ENCODE measurements around the gene MLLT6. TPM values are rescaled to one million over a fixed set of nuclear protein-coding genes. Genes with fewer than 3 reads are reported as not detected.

Gene MLLT6
- total RNA-seq, 2 experiments from 2014 or later = 145 to 148 TPM

DNA sequence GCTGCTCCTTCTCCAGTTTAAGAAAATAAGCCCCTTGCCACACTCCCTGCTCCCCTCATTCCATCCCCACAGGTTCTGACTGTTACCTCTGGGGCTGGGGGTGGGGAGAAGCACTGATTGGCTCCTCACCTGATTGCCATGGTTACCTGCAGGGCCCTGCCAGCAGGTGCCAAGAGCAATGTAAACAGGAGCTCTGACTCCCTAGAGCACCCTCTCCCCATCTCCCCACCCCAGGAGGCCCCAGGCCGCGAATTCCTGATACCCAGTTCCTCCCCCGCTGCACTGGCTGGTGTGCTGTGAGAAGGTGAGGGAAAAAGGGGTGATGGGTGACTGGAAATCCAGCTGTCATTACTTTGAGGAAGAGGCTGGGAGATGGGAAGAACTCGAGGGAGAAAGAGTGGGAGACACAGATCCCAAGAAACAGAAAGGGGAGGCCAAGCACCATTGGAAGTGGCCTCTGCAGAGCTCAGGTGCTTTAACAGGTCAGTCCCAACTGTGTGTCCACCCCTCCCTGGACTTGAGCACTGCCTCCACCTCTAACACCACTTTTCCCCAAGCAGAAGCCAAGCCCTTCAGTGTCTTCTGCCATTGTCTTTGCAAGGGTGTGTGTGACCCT lies 38.6 kb downstream of the MLLT6 start:
- Mint-ChIP-seq H3K27me3 (peaks cover 26% of the 10 kb centered on the region), H3K4me1 (ENCODE audit: low read depth) (peaks cover 15% of the 10 kb centered on the region), H3K36me3 (ENCODE audit: low read depth) (no peaks in the 10 kb centered on the region), H3K27ac (no peak overlapping the region), H3K9me3 (no peaks in the 10 kb centered on the region), H3K4me3 (no peak overlapping the region)
- ATAC-seq (no peak), DNase-seq (no peak)
- ChIA-PET POLR2A (interaction anchor here (1.3 to 2.3 kb wide), 5 partner anchors 9 to 39 kb away, joined by 4 to 9 read pairs (median 4); partner anchors contain the start of genes MLLT6 and PSMB3), CTCF (interaction anchor here (5.3 kb wide), 1 partner anchor 8 kb away, joined by 42 read pairs; no protein-coding TSS in a partner anchor)
- intact Hi-C loops (cut with micrococcal nuclease) = no loop called here
- TF ChIP-seq, protein P1, sequence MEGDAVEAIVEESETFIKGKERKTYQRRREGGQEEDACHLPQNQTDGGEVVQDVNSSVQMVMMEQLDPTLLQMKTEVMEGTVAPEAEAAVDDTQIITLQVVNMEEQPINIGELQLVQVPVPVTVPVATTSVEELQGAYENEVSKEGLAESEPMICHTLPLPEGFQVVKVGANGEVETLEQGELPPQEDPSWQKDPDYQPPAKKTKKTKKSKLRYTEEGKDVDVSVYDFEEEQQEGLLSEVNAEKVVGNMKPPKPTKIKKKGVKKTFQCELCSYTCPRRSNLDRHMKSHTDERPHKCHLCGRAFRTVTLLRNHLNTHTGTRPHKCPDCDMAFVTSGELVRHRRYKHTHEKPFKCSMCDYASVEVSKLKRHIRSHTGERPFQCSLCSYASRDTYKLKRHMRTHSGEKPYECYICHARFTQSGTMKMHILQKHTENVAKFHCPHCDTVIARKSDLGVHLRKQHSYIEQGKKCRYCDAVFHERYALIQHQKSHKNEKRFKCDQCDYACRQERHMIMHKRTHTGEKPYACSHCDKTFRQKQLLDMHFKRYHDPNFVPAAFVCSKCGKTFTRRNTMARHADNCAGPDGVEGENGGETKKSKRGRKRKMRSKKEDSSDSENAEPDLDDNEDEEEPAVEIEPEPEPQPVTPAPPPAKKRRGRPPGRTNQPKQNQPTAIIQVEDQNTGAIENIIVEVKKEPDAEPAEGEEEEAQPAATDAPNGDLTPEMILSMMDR (IDR thresholded peaks at IDR 0.05) = no peak

DNA sequence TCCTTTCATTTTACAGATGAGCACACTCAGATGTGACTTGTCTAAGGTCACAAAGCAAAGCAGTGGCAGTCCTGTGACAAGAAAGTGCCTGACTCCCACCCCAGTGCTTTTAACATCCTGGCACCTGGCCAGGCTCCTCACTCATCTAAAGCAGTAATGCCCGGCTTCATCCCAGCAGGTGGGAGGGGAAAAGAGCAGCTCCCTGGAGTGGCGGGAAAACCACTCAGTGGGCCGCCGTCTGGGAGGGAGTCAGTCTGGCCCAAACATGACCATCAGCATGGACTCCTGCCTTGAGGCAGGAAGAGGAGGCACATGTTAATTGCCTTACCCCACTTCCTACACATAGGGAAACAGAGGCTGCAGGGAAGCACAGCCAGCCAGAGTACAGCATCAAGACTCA lies 40.5 kb downstream of the MLLT6 start:
- no peak overlapping the region for H3K4me3 Mint-ChIP-seq
- intact Hi-C loops (cut with micrococcal nuclease) = no loop called here

DNA sequence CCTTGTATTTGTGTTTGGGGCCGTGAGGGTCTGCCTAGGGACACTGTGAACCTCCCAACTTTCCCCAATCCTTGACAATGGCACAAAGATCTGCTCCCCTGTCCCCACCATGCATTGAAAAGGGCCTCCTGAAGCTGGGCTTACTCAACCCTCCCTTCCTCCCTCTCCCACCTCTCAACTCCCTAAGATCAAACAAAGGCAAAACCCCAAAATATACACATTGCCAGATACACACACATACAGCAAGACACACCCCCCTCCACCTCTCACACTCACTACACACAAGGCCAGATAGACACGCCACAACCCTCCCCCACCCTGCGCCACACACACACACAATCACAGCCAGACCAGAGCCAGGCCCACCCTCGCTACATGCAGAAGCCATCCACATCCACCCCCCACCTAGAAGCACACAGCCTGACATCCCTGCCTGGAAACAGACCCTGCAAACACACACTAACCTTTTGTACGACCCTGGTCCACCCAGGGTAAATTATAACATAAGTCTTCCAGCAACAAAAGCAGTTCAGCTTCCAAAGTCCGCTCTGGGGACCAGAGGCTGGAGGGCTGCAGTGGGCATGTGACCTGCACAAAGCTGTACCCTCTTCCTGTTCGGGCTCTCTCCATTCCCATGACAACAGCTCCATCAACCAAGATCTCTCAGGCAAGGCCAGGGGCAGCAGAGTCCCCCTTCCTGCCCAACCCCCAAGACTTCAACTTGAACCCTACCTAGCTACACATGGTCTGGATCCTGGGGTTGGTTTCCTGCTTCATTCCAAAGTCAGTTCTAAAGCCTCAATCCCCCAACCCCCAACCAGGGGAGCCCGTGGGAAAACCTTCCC lies 41.2 kb downstream of the MLLT6 start:
- ChIA-PET POLR2A (interaction anchor here (0.8 to 1.9 kb wide), 6 partner anchors 15 to 45 kb away, joined by 3 to 8 read pairs (median 4); partner anchors contain the start of genes CISD3 and MLLT6), CTCF (interaction anchor here (0.9 to 5.3 kb wide), 5 partner anchors 11 to 188 kb away, joined by 3 to 42 read pairs (median 4); no protein-coding TSS in a partner anchor)
- intact Hi-C loops (cut with micrococcal nuclease) = no loop called here
- H3K36me3 Mint-ChIP-seq (ENCODE audit: low read depth) = no peaks in the 10 kb centered on the region
- H3K4me3 Mint-ChIP-seq = peak overlapping the region; percentile 41
- ATAC-seq (no peak), DNase-seq (no peak)
- H3K27me3 Mint-ChIP-seq = peaks cover 46% of the 10 kb centered on the region
- peaks cover 31% of the 10 kb centered on the region for H3K4me1 Mint-ChIP-seq (ENCODE audit: low read depth)
- H3K27ac Mint-ChIP-seq = no peak overlapping the region
- TF ChIP-seq, protein P1 (IDR thresholded peaks at IDR 0.05) = no peak
- H3K9me3 Mint-ChIP-seq = no peaks in the 10 kb centered on the region

More for the DNA sequence above, 40.5 kb downstream of the MLLT6 start:
- ATAC-seq (no peak), DNase-seq (no peak)
- ChIA-PET CTCF (interaction anchor here (1.8 to 5.3 kb wide), 3 partner anchors 10 to 69 kb away, joined by 4 to 42 read pairs (median 10); no protein-coding TSS in a partner anchor), POLR2A (interaction anchor here (0.9 to 1.9 kb wide), 3 partner anchors 15 to 41 kb away, joined by 4 to 8 read pairs (median 4); partner anchors contain the start of genes CISD3 and MLLT6)
- no peak overlapping the region for H3K27ac Mint-ChIP-seq
- H3K36me3 Mint-ChIP-seq (ENCODE audit: low read depth) = no peaks in the 10 kb centered on the region
- H3K4me1 Mint-ChIP-seq (ENCODE audit: low read depth) = peaks cover 25% of the 10 kb centered on the region
- H3K27me3 Mint-ChIP-seq = peaks cover 39% of the 10 kb centered on the region
- TF ChIP-seq, protein P1 (IDR thresholded peaks at IDR 0.05) = no peak
- H3K9me3 Mint-ChIP-seq = no peaks in the 10 kb centered on the region

DNA sequence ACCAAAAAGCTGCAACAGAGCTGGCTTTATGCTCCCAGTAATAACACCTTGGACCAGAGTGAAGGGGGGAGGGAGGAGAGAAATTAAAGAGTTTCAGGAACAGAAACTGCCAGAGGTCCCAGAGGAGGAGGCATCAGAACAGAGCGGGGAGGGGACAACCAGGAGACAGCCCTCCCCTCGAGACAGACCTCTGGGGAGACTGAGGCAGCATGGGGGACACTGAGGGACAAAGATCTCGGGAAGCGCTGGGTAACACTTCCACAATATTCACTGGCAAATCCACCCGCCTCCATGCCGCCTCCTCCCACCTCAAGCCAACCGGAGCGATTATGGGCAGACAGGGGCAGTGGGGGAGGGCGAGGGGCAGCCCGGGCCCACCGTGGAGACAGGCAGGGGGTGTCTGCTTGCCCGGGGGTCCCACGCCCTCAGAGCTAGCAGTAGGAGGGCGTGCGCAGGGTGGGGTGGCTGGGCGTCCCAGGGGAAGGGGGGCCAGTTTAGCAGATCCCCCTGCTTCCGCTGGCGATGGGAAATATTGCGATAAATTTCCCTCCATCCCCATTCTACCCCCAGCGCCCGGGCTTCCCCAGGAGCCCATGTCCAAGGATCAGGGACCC lies 41.9 kb downstream of the MLLT6 start:
- DNase-seq (no peak), ATAC-seq (no peak)
- no peaks in the 10 kb centered on the region for H3K36me3 Mint-ChIP-seq (ENCODE audit: low read depth)
- POLR2A ChIA-PET = interaction anchor here (0.8 to 1.9 kb wide), 4 partner anchors 16 to 46 kb away, joined by 3 to 8 read pairs (median 3); partner anchors contain the start of gene CISD3
- peak overlapping the region; percentile 41 for H3K4me3 Mint-ChIP-seq
- intact Hi-C loops (cut with micrococcal nuclease) = no loop called here
- TF ChIP-seq, protein P1 (IDR thresholded peaks at IDR 0.05) = no peak
- CTCF ChIA-PET = interaction anchor here (0.9 to 5.3 kb wide), 4 partner anchors 12 to 189 kb away, joined by 3 to 42 read pairs (median 6); no protein-coding TSS in a partner anchor
- H3K4me1 Mint-ChIP-seq (ENCODE audit: low read depth) = peaks cover 37% of the 10 kb centered on the region
- H3K27ac Mint-ChIP-seq = no peak overlapping the region
- H3K27me3 Mint-ChIP-seq = peaks cover 48% of the 10 kb centered on the region
- no peaks in the 10 kb centered on the region for H3K9me3 Mint-ChIP-seq

Measured in activated CD8-positive, alpha-beta T cell treated with anti-CD3 and anti-CD28 coated beads for 36 hours (primary cell).